ENCODE measurements around the gene TMEM50A.
"Not testable (repeated sequence)": the region's sequence is repeated elsewhere in the genome, so short reads cannot be mapped to it uniquely, and the experiment has no call there.

Gene TMEM50A

GRCh38 chr1:25322127-25322526 lies 16.0 kb upstream of the TMEM50A start:
- H3K9ac ChIP-seq (ENCODE audit: low read depth, low read length); ATAC-seq (ENCODE audit: insufficient read depth, low read depth); H3K79me2 ChIP-seq (ENCODE audit: insufficient read depth, low read length); H4K20me1 ChIP-seq (ENCODE audit: insufficient read depth, low read length); H3K4me2 ChIP-seq (ENCODE audit: insufficient read depth, low read length); H2AFZ ChIP-seq (ENCODE audit: low read depth, low read length); H3K27me3 ChIP-seq (ENCODE audit: insufficient read depth, low read length, poor library complexity); H3K4me3 ChIP-seq (ENCODE audit: low read depth in 1 of 2, low read length in 2 of 2); H3K9me3 ChIP-seq (ENCODE audit: insufficient read depth, low read length, severe bottlenecking); H3K36me3 ChIP-seq (ENCODE audit: insufficient read depth, low read length); H3K4me1 ChIP-seq (ENCODE audit: insufficient read depth, low read length); H3K27ac ChIP-seq (ENCODE audit: low read length); DNase-seq: not testable (repeated sequence)

DNA sequence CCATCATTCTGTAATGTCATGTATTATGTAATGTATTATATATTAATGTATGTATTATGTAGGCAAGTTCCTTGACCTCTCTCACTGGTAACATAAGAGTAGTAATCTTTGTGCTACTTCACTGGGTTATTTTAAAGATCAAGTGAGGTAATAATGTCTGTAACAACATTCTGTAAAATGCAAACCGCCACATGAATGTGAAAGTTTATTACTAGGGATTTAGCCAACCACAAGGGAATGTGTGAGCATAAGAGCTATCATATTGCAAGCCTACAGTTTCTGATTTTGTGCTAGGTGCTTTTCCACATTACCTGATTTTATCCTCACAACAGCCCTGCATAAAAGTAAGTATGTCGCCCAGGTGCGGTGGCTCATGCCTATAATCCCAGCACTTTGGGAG lies 13.7 kb upstream of the TMEM50A start:
- not testable (repeated sequence) for ATAC-seq (ENCODE audit: insufficient read depth, low read depth); H3K9me3 ChIP-seq (ENCODE audit: insufficient read depth, low read length, severe bottlenecking); H3K27me3 ChIP-seq (ENCODE audit: insufficient read depth, low read length, poor library complexity)

DNA sequence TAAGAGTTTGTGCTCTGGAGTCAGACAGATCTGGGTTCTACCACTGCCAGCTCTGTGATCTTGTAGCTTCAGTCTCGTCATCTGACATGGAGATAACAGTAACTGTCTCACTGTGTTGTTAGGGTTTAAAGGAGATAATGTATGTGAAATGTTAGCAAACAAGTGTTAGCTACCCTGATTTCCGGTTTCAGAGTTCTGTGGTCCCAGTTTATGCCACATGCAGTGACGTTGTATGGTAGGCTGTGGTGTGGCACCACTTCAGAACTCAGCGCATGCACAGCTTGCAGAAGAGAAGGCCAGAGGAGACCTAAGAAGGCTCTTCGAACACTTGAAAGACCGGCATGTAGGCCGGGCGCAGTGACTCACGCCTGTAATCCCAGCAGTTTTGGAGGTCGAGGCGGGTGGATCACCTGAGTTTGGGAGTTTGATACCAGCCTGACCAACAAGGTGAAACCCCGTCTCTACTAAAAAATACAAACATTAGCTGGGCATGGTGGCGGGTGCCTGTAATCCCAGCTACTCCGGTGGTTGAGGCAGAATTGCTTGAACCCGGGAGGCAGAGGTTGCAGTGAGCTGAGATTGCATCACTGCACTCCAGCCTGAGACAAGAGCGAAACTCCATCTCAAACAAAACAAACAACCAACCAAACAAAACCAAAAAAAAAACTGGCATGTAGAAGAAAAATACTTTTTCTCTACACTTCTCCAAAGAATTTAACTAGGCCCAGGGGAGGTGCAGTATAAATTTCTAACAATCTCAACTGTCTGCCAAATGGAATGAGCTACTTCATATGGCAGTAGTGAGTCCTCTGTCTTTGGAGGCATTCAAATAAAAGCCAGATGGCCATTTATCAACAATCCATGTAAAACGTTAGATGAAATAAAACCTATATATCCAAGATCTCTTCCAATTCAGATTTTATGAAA lies 10.0 kb upstream of the TMEM50A start:
- not testable (repeated sequence) for H3K27ac ChIP-seq (ENCODE audit: low read length); H3K27me3 ChIP-seq (ENCODE audit: insufficient read depth, low read length, poor library complexity); H3K4me3 ChIP-seq (ENCODE audit: low read depth in 1 of 2, low read length in 2 of 2); H3K9ac ChIP-seq (ENCODE audit: low read depth, low read length); H3K36me3 ChIP-seq (ENCODE audit: insufficient read depth, low read length); DNase-seq; H3K4me1 ChIP-seq (ENCODE audit: insufficient read depth, low read length); H3K4me2 ChIP-seq (ENCODE audit: insufficient read depth, low read length); H2AFZ ChIP-seq (ENCODE audit: low read depth, low read length); H3K9me3 ChIP-seq (ENCODE audit: insufficient read depth, low read length, severe bottlenecking); ATAC-seq (ENCODE audit: insufficient read depth, low read depth); H3K79me2 ChIP-seq (ENCODE audit: insufficient read depth, low read length); H4K20me1 ChIP-seq (ENCODE audit: insufficient read depth, low read length)

More for the DNA sequence above, 13.7 kb upstream of the TMEM50A start:
- not testable (repeated sequence) for H3K79me2 ChIP-seq (ENCODE audit: insufficient read depth, low read length); H3K4me3 ChIP-seq (ENCODE audit: low read depth in 1 of 2, low read length in 2 of 2); H3K4me2 ChIP-seq (ENCODE audit: insufficient read depth, low read length); H3K36me3 ChIP-seq (ENCODE audit: insufficient read depth, low read length); H3K27ac ChIP-seq (ENCODE audit: low read length); H2AFZ ChIP-seq (ENCODE audit: low read depth, low read length); H4K20me1 ChIP-seq (ENCODE audit: insufficient read depth, low read length); H3K4me1 ChIP-seq (ENCODE audit: insufficient read depth, low read length); DNase-seq; H3K9ac ChIP-seq (ENCODE audit: low read depth, low read length)

- H3K9me3 ChIP-seq (ENCODE audit: insufficient read depth, low read length, severe bottlenecking); DNase-seq; ATAC-seq (ENCODE audit: insufficient read depth, low read depth); H3K27ac ChIP-seq (ENCODE audit: low read length); H3K27me3 ChIP-seq (ENCODE audit: insufficient read depth, low read length, poor library complexity); H3K9ac ChIP-seq (ENCODE audit: low read depth, low read length); H3K4me2 ChIP-seq (ENCODE audit: insufficient read depth, low read length); H3K4me3 ChIP-seq (ENCODE audit: low read depth in 1 of 2, low read length in 2 of 2); H2AFZ ChIP-seq (ENCODE audit: low read depth, low read length); H3K36me3 ChIP-seq (ENCODE audit: insufficient read depth, low read length); H4K20me1 ChIP-seq (ENCODE audit: insufficient read depth, low read length); H3K4me1 ChIP-seq (ENCODE audit: insufficient read depth, low read length); H3K79me2 ChIP-seq (ENCODE audit: insufficient read depth, low read length): not testable (repeated sequence)
These were observed 9.3 kb upstream of the TMEM50A start for GRCh38 chr1:25328791-25329185.

DNA sequence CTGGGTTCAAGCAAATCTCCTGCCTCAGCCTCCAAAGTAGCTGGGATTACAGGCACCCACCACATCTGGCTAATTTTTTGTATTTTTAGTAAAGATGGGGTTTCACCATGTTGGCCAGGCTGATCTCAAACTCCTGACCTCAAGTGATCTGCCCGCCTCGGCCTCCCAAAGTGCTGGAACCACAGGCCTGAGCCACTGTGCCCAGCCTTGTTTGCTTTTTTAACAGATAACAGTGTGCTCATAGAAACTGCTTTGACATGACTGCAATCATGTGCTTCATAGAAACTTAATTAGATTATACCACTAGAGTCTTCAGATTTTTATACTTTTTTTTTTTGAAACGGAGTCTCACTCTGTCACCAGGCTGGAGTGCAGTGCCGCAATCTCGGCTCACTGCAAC lies 8.8 kb upstream of the TMEM50A start:
- H3K4me2 ChIP-seq (ENCODE audit: insufficient read depth, low read length); H2AFZ ChIP-seq (ENCODE audit: low read depth, low read length); DNase-seq; H4K20me1 ChIP-seq (ENCODE audit: insufficient read depth, low read length); ATAC-seq (ENCODE audit: insufficient read depth, low read depth); H3K4me3 ChIP-seq (ENCODE audit: low read depth in 1 of 2, low read length in 2 of 2); H3K27me3 ChIP-seq (ENCODE audit: insufficient read depth, low read length, poor library complexity); H3K4me1 ChIP-seq (ENCODE audit: insufficient read depth, low read length); H3K36me3 ChIP-seq (ENCODE audit: insufficient read depth, low read length); H3K9me3 ChIP-seq (ENCODE audit: insufficient read depth, low read length, severe bottlenecking); H3K79me2 ChIP-seq (ENCODE audit: insufficient read depth, low read length); H3K27ac ChIP-seq (ENCODE audit: low read length); H3K9ac ChIP-seq (ENCODE audit: low read depth, low read length): not testable (repeated sequence)

GRCh38 chr1:25329950-25330349 lies 8.2 kb upstream of the TMEM50A start:
- H4K20me1 ChIP-seq (ENCODE audit: insufficient read depth, low read length); H3K4me1 ChIP-seq (ENCODE audit: insufficient read depth, low read length); H3K27ac ChIP-seq (ENCODE audit: low read length); H3K36me3 ChIP-seq (ENCODE audit: insufficient read depth, low read length); H3K9me3 ChIP-seq (ENCODE audit: insufficient read depth, low read length, severe bottlenecking); DNase-seq; H3K4me2 ChIP-seq (ENCODE audit: insufficient read depth, low read length); H3K9ac ChIP-seq (ENCODE audit: low read depth, low read length); H3K4me3 ChIP-seq (ENCODE audit: low read depth in 1 of 2, low read length in 2 of 2); H3K27me3 ChIP-seq (ENCODE audit: insufficient read depth, low read length, poor library complexity); H3K79me2 ChIP-seq (ENCODE audit: insufficient read depth, low read length); H2AFZ ChIP-seq (ENCODE audit: low read depth, low read length): not testable (repeated sequence)
- TF ChIP-seq, protein P1, sequence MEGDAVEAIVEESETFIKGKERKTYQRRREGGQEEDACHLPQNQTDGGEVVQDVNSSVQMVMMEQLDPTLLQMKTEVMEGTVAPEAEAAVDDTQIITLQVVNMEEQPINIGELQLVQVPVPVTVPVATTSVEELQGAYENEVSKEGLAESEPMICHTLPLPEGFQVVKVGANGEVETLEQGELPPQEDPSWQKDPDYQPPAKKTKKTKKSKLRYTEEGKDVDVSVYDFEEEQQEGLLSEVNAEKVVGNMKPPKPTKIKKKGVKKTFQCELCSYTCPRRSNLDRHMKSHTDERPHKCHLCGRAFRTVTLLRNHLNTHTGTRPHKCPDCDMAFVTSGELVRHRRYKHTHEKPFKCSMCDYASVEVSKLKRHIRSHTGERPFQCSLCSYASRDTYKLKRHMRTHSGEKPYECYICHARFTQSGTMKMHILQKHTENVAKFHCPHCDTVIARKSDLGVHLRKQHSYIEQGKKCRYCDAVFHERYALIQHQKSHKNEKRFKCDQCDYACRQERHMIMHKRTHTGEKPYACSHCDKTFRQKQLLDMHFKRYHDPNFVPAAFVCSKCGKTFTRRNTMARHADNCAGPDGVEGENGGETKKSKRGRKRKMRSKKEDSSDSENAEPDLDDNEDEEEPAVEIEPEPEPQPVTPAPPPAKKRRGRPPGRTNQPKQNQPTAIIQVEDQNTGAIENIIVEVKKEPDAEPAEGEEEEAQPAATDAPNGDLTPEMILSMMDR (IDR thresholded peaks at IDR 0.05; ENCODE audit: borderline replicate concordance, extremely low read depth, low read length, poor library complexity, severe bottlenecking): peak; percentile 31
- peak; percentile 70 for ATAC-seq (ENCODE audit: insufficient read depth, low read depth)
